ENCODE measurements around the gene NSUN2. TPM values are rescaled to one million over a fixed set of nuclear protein-coding genes. Genes with fewer than 3 reads are reported as not detected.

NSUN2 gene
- total and polyA plus RNA-seq, 2 of the 4 experiments (the other 2 are of a cell fraction): 51.1 to 61.1 TPM

DNA sequence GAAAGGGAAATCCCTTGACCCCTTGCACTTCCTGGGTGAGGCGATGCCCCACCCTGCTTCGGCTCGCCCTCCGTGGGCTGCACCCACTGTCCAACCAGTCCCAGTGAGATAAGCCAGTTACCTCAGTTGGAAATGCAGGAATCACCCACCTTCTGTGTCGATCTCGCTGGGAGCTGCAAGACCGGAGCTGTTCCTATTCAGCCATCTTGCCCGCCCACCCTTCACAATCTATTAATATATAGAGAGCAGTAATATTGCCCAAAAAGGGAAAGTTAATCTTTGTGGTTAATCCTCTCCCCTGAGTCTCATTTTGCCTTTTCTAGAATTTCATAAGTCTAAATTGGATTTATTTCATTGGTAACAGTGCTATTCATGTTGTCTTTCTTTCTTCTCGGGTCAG, 16.8 kb upstream of the NSUN2 start:
- in situ Hi-C loops (cut with MboI; ENCODE audit: low sequenced_read_pairs): no loop called here
- H3K4me2 ChIP-seq (ENCODE audit: low read depth, low read length): no peak overlapping the region

More for the DNA sequence above, 16.8 kb upstream of the NSUN2 start:
- Histone ChIP-seq H2BK120ac (ENCODE audit: low read depth, low read length) (no peak overlapping the region), H3K9ac (ENCODE audit: low read depth, low read length) (no peak overlapping the region), H2AK9ac (replicated peaks; ENCODE audit: low read depth, low read length, poor library complexity) (no peak overlapping the region), H3K18ac (ENCODE audit: low read depth, low read length) (no peak overlapping the region), H3K27me3 (ENCODE audit: control insufficient read depth, insufficient read depth, low read length) (no peaks in the 10 kb centered on the region), H3K14ac (replicated peaks; ENCODE audit: low read depth, low read length) (no peak overlapping the region), H4K91ac (ENCODE audit: insufficient read depth, low read depth, low read length) (no peak overlapping the region), H2BK20ac (ENCODE audit: low read depth, low read length) (no peak overlapping the region), H3K36me3 (ENCODE audit: control insufficient read depth, insufficient read depth, low read length) (peaks cover 7% of the 10 kb centered on the region), H3K56ac (ENCODE audit: extremely low read depth, insufficient read depth, low read length) (no peak overlapping the region), H3K4me3 (ENCODE audit: insufficient read depth, low read depth, low read length) (no peak overlapping the region), H3K9me3 (ENCODE audit: control insufficient read depth, insufficient read depth, low read length) (no peaks in the 10 kb centered on the region), H2BK15ac (ENCODE audit: low read depth, low read length) (no peak overlapping the region), H2AFZ (replicated peaks; ENCODE audit: low read length, poor library complexity) (no peak overlapping the region), H3K4ac (ENCODE audit: low read depth, low read length) (no peak overlapping the region), H3K23ac (ENCODE audit: low read depth, low read length) (no peak overlapping the region), H4K20me1 (ENCODE audit: insufficient read depth, low read length) (peaks cover 1% of the 10 kb centered on the region), H3K79me1 (ENCODE audit: low read depth in 1 of 2, low read length in 2 of 2) (peaks cover 14 to 29% of the 10 kb centered on the region in 2 experiments), H4K5ac (ENCODE audit: low read depth, low read length) (no peak overlapping the region), H2BK5ac (ENCODE audit: low read depth, low read length, poor library complexity, severe bottlenecking) (no peak overlapping the region), H4K8ac (ENCODE audit: low read depth in 2 of 2, low read length in 2 of 2) (no peak overlapping the region), H3K27ac (ENCODE audit: insufficient read depth, low read length) (no peak overlapping the region), H3K4me1 (ENCODE audit: control insufficient read depth, insufficient read depth, low read length) (peaks cover 5% of the 10 kb centered on the region; the same call in 1 of the 2 replicates), H2AK5ac (ENCODE audit: low read depth, low read length) (no peak overlapping the region), H3K9me1 (ENCODE audit: insufficient read depth, low read length) (no peaks in the 10 kb centered on the region; the same call in 1 of the 2 replicates)
- no CpG with 5 or more reads among the region's 9 CpGs for WGBS, 2 experiments (ENCODE audit: extremely low coverage in 2 of 2, insufficient read length in 1 of 2)
- CTCF ChIA-PET: no interaction called here
- DNase-seq: no peak
- dilution Hi-C loops (cut with HindIII; ENCODE audit: low sequenced_read_pairs, unreplicated experiment) (no loop called here), intact Hi-C loops (cut with micrococcal nuclease) (no loop called here)
- POLR2A ChIA-PET (ENCODE audit: unreplicated experiment): no interaction called here
- ATAC-seq (ENCODE audit: low read depth): no peak
- BruUV-seq (replicated peaks): no TSS peak
- TF ChIP-seq MAFK (IDR thresholded peaks at IDR 0.05; ENCODE audit: low read depth, low read length) (no peak), RFX5 (IDR thresholded peaks at IDR 0.05; ENCODE audit: low read depth, low read length) (no peak), MXI1 (IDR thresholded peaks at IDR 0.05; ENCODE audit: borderline replicate concordance, low read depth, low read length) (no peak), NFE2L2 (IDR thresholded peaks at IDR 0.05; ENCODE audit: low read depth, low read length) (no peak), BHLHE40 (IDR thresholded peaks at IDR 0.05; ENCODE audit: low read depth, low read length) (no peak)
